ENCODE measurements around the gene ARHGEF3.

- TF ChIP-seq, protein P1, sequence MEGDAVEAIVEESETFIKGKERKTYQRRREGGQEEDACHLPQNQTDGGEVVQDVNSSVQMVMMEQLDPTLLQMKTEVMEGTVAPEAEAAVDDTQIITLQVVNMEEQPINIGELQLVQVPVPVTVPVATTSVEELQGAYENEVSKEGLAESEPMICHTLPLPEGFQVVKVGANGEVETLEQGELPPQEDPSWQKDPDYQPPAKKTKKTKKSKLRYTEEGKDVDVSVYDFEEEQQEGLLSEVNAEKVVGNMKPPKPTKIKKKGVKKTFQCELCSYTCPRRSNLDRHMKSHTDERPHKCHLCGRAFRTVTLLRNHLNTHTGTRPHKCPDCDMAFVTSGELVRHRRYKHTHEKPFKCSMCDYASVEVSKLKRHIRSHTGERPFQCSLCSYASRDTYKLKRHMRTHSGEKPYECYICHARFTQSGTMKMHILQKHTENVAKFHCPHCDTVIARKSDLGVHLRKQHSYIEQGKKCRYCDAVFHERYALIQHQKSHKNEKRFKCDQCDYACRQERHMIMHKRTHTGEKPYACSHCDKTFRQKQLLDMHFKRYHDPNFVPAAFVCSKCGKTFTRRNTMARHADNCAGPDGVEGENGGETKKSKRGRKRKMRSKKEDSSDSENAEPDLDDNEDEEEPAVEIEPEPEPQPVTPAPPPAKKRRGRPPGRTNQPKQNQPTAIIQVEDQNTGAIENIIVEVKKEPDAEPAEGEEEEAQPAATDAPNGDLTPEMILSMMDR (IDR thresholded peaks at IDR 0.05; ENCODE audit: low read length), result no peak
- TF ChIP-seq EZH2 (IDR thresholded peaks at IDR 0.05; ENCODE audit: borderline replicate concordance, low read length), result no peak
Measured at GRCh38 chr3:56831572-56831971, 29.8 kb upstream of the ARHGEF3 start.
